ENCODE measurements around the gene MTCL1.

DNA sequence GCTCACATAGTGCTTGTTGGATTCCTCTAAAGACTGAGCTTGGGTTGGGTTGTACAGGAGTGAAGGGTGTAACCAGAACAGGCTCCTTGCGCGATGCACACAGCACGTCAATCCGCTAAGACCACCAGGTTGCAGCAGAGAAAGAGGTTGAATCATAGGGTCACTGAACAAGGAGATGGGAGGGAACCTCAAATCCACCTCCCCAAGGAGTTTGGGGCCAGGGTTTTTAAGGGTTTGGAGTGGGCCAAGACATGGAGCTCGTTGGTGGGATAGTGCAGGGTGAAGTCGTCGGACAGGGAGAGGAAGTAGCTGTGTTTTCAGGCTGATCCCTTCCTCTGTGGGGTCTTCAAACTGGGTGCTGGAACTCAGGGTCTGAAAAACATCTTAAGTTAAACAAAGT is 20.8 kb upstream of the MTCL1 start:
- TF ChIP-seq CTCF (IDR thresholded peaks at IDR 0.05) (no peak), POLR2A (IDR thresholded peaks at IDR 0.05) (no peak)

Data from heart left ventricle (tissue), 13 donors.